ENCODE measurements around the gene ESPL1.
A peak's percentile ranks its signal among the peaks of the same experiment; 100 is the strongest.
"Not testable (repeated sequence)": the region's sequence is repeated elsewhere in the genome, so short reads cannot be mapped to it uniquely, and the experiment has no call there.

ESPL1 gene

DNA sequence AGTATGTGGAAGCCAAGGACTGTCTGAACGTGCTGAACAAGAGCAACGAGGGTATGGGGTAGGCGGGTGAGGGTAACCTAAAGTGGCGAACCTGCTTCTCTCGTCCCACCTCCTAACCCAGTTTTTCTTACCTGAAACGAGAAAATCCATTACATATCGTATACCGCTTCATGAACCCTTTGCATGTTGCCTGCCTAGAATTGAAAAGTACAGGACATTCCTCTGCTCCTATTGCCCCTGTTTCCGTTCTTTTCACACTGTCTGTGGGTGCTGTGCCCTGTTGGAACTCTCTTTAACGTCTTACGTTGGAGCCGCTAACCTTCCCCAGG lies 27.8 kb downstream of the ESPL1 start:
- no peaks in the 10 kb centered on the region for H3K36me3 ChIP-seq (ENCODE audit: control insufficient read depth, insufficient read depth, low read length)

DNA sequence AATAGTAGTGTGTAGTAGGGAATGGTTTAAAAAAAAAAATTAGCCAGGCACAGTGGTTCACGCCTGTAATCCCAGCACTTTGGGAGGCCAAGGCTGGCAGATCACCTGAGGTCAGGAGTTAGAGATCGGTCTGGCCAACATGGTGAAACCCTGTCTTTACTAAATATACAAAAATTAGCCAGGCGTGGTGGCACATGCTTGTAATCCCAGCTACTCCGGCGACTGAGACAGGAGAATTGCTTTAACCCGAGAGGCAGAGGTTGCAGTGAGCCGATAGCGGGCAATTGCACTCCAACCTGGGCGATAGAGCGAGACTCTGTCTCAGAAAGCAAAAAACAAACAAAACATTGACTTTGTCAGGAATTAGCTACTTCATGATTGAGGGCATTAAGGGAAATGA lies 29.0 kb downstream of the ESPL1 start:
- not testable (repeated sequence) for H3K9ac ChIP-seq; H3K27me3 ChIP-seq (ENCODE audit: control insufficient read depth, insufficient read depth, low read length); H3K9me3 ChIP-seq (ENCODE audit: control insufficient read depth, low read length); H3K36me3 ChIP-seq (ENCODE audit: control insufficient read depth, insufficient read depth, low read length); H2AFZ ChIP-seq; H3K4me2 ChIP-seq (ENCODE audit: low read length); H3K4me3 ChIP-seq (ENCODE audit: low read depth, low read length); H3K27ac ChIP-seq
- H3K4me1 ChIP-seq, result peaks cover 24% of the 10 kb centered on the region
- H3K79me2 ChIP-seq, result peaks cover 23% of the 10 kb centered on the region

More for the DNA sequence above, 27.8 kb downstream of the ESPL1 start:
- peak overlapping the region; percentile 96 for H3K4me3 ChIP-seq (ENCODE audit: low read depth, low read length)
- TF ChIP-seq, protein P1, sequence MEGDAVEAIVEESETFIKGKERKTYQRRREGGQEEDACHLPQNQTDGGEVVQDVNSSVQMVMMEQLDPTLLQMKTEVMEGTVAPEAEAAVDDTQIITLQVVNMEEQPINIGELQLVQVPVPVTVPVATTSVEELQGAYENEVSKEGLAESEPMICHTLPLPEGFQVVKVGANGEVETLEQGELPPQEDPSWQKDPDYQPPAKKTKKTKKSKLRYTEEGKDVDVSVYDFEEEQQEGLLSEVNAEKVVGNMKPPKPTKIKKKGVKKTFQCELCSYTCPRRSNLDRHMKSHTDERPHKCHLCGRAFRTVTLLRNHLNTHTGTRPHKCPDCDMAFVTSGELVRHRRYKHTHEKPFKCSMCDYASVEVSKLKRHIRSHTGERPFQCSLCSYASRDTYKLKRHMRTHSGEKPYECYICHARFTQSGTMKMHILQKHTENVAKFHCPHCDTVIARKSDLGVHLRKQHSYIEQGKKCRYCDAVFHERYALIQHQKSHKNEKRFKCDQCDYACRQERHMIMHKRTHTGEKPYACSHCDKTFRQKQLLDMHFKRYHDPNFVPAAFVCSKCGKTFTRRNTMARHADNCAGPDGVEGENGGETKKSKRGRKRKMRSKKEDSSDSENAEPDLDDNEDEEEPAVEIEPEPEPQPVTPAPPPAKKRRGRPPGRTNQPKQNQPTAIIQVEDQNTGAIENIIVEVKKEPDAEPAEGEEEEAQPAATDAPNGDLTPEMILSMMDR (IDR thresholded peaks at IDR 0.05), result no peak
- no peaks in the 10 kb centered on the region for H3K9me3 ChIP-seq (ENCODE audit: control insufficient read depth, low read length)
- peak overlapping the region; percentile 90 for H3K27ac ChIP-seq
- H3K79me2 ChIP-seq, result peaks cover 23% of the 10 kb centered on the region
- peak overlapping the region; percentile 99 for H2AFZ ChIP-seq
- H3K4me1 ChIP-seq, result peaks cover 24% of the 10 kb centered on the region
- H3K27me3 ChIP-seq (ENCODE audit: control insufficient read depth, insufficient read depth, low read length), result no peaks in the 10 kb centered on the region
- peak overlapping the region; percentile 71 for H3K9ac ChIP-seq
- H3K4me2 ChIP-seq (ENCODE audit: low read length), result peak overlapping the region; percentile 90

DNA sequence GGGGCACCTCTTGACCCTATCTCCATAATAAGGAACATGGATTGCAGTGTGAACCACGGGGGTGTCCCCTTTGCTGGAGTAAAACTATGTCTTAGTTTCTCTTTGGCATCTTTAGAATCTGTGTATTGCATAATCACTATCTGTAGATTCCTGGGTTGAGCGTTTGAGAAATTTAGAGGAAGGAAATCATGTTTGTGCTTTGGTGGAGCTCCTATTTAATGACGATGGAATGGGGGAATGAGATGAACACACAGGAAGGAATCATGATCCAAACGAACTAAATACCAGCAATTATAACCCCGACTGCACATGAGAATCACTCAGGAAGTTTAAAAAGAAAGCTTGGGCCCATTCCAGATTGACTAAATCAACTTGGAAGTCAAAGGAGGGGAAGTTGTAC lies 30.1 kb downstream of the ESPL1 start:
- H3K4me3 ChIP-seq (ENCODE audit: low read depth, low read length), result no peak overlapping the region
- no peak overlapping the region for H3K27ac ChIP-seq

DNA sequence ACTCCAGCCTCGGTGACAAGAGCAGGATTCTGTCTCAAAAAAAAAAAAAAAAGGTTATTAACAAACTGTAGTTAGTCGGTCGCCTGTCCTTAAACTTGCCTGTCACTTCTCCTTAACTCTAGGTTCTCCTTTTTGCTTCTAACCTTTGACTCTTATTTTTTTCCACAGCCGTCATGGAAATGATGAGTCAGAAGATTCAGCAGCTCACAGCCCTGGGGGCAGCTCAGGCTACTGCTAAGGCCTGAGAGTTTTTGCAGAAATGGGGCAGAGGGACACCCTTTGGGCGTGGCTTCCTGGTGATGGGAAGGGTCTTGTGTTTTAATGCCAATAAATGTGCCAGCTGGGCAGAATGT lies 31.0 kb downstream of the ESPL1 start:
- peak overlapping the region; percentile 79 for H3K27ac ChIP-seq
- H3K27me3 ChIP-seq (ENCODE audit: control insufficient read depth, insufficient read depth, low read length), result no peaks in the 10 kb centered on the region
- peak overlapping the region; percentile 82 for H3K4me3 ChIP-seq (ENCODE audit: low read depth, low read length)
- H3K4me1 ChIP-seq, result peaks cover 24% of the 10 kb centered on the region
- no peaks in the 10 kb centered on the region for H3K36me3 ChIP-seq (ENCODE audit: control insufficient read depth, insufficient read depth, low read length)
- H3K4me2 ChIP-seq (ENCODE audit: low read length), result peak overlapping the region; percentile 98
- H3K79me2 ChIP-seq, result peaks cover 23% of the 10 kb centered on the region
- no peaks in the 10 kb centered on the region for H3K9me3 ChIP-seq (ENCODE audit: control insufficient read depth, low read length)
- H2AFZ ChIP-seq, result peak overlapping the region; percentile 85
- no peak overlapping the region for H3K9ac ChIP-seq
- TF ChIP-seq, protein P1 (IDR thresholded peaks at IDR 0.05), result no peak

More for the DNA sequence above, 30.1 kb downstream of the ESPL1 start:
- H3K4me1 ChIP-seq, result peaks cover 24% of the 10 kb centered on the region
- H3K27me3 ChIP-seq (ENCODE audit: control insufficient read depth, insufficient read depth, low read length), result no peaks in the 10 kb centered on the region
- H3K36me3 ChIP-seq (ENCODE audit: control insufficient read depth, insufficient read depth, low read length), result no peaks in the 10 kb centered on the region
- H2AFZ ChIP-seq, result no peak overlapping the region
- H3K4me2 ChIP-seq (ENCODE audit: low read length), result no peak overlapping the region
- TF ChIP-seq, protein P1 (IDR thresholded peaks at IDR 0.05), result no peak
- no peaks in the 10 kb centered on the region for H3K9me3 ChIP-seq (ENCODE audit: control insufficient read depth, low read length)
- no peak overlapping the region for H3K9ac ChIP-seq
- peaks cover 23% of the 10 kb centered on the region for H3K79me2 ChIP-seq

DNA sequence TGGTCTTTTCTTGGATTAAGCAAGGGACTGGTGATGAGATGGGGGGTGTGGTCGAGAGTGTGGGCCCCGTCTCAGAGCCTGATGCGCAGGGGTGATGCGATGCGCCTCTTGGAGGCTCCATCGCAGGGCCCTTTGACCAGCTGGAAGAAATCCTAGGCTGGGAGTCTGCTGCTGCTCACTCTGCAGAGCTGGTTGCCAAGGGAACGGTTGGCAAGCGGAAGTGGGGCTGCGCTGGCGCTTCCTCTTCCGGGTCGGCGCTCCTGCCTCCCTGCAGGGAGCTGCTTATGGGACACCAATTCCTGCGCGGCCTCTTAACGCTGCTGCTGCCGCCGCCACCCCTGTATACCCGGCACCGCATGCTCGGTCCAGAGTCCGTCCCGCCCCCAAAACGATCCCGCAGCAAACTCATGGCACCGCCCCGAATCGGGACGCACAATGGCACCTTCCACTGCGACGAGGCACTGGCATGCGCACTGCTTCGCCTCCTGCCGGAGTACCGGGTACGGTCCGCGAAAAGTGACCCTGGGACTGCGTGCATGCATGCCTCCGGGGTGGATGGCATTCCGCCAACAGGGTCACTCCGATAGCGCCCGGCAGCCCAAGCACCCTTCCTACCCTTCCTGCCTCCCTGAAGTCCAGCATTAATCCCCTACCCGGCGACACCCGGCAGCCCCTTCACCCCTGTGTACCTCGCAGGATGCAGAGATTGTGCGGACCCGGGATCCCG lies 31.5 kb downstream of the ESPL1 start, which contains the start of gene MYG1:
Gene MYG1 (plus strand): TSS at position 242 of the 727 bp plus-strand sequence. CDS start 43 bp downstream, at position 285.
- Histone ChIP-seq H3K9ac (peak within 1 kb of the TSS; percentile 30), H3K27ac (peak within 1 kb of the TSS; percentile 79), H3K27me3 (ENCODE audit: control insufficient read depth, insufficient read depth, low read length) (no peaks in the 10 kb centered on the region), H3K9me3 (ENCODE audit: control insufficient read depth, low read length) (no peaks in the 10 kb centered on the region), H3K4me3 (ENCODE audit: low read depth, low read length) (peak within 1 kb of the TSS; percentile 82), H3K36me3 (ENCODE audit: control insufficient read depth, insufficient read depth, low read length) (no peaks in the 10 kb centered on the region), H2AFZ (peak within 1 kb of the TSS; percentile 85), H3K4me1 (peaks cover 24% of the 10 kb centered on the region), H3K79me2 (peaks cover 23% of the 10 kb centered on the region), H3K4me2 (ENCODE audit: low read length) (peak within 1 kb of the TSS; percentile 98)
- TF ChIP-seq, protein P1 (IDR thresholded peaks at IDR 0.05), result no peak

Measured in parathyroid adenoma (tissue), 2 donors.